Endothelial cell of umbilical vein (primary cell): Measurements from ENCODE around the gene FAM120B. TPM values are rescaled to one million over a fixed set of nuclear protein-coding genes. Genes with fewer than 3 reads are reported as not detected.
"Not testable (repeated sequence)": the region's sequence is repeated elsewhere in the genome, so short reads cannot be mapped to it uniquely, and the experiment has no call there.

Experiments used
- BruUV-seq: library from RNA; stranded (reverse); fragments of 400-500 nt; replicated peaks from 2 replicates; lab custom pipeline; 2021; lab: Mats Ljungman, UMichigan
- CTCF ChIA-PET: fragments of 300-600, 350-600 bp; sonication (Branson Sonifier 250); formaldehyde crosslinking; loops from one replicate; lab custom pipeline; 2021; ENCODE audit warnings: antibody characterized with exemption, inconsistent platforms; lab: Charles Lee
- POLR2A ChIA-PET: fragments of 300-600, 350-600 bp; sonication (Branson Sonifier 250); formaldehyde crosslinking; loops from one replicate; lab custom pipeline; 2021; ENCODE audit warnings: antibody characterized with exemption, inconsistent platforms; lab: Charles Lee
- DNase-seq: peaks from one replicate; pipeline ENCODE4 v3.0.0-alpha.2; 2011; ENCODE audit warnings: low read depth, low spot score
- FAIRE-seq: peaks from 2 replicates; lab custom pipeline; 2011; peaks lifted over from hg19 to GRCh38; lab: Jason Lieb, UNC
- H2AFZ ChIP-seq: 2 replicates; pipeline ENCODE4 v1.6.0; 2012; ENCODE audit warnings: low read depth, low read length, control low read depth, inconsistent platforms
- H3K27ac ChIP-seq: 2 replicates; pipeline ENCODE4 v1.5.1; 2011; ENCODE audit warnings: low read depth, mild to moderate bottlenecking, control low read depth, low read length, moderate library complexity; ENCODE audit not compliant: insufficient read depth
- H3K27me3 ChIP-seq, 2 experiments: 2 replicates each; pipeline versions ENCODE4 v1.6.0 to v1.6.1; 2011; ENCODE audit warnings: low read length in 2 of 2, mixed read lengths in 1 of 2; ENCODE audit not compliant: control insufficient read depth in 2 of 2, insufficient read depth in 2 of 2
- H3K36me3 ChIP-seq, 2 experiments: 2 replicates in 1 of 2; 3 replicates in 1 of 2; pipeline ENCODE4 v1.5.1; 2011; ENCODE audit warnings: low read length in 2 of 2, mild to moderate bottlenecking in 1 of 2, moderate library complexity in 1 of 2; ENCODE audit not compliant: control insufficient read depth in 2 of 2, insufficient read depth in 2 of 2; ENCODE audit errors: extremely low read depth in 1 of 2
- H3K4me1 ChIP-seq: 3 replicates; pipeline ENCODE4 v1.5.1; 2011; ENCODE audit warnings: mild to moderate bottlenecking, low read length; ENCODE audit not compliant: control insufficient read depth, insufficient read depth; ENCODE audit errors: extremely low read depth
- H3K4me2 ChIP-seq: 2 replicates; pipeline ENCODE4 v1.6.1; 2011; ENCODE audit warnings: low read length, control low read depth, mixed read lengths; ENCODE audit not compliant: insufficient read depth
- H3K4me3 ChIP-seq, 3 experiments: fragments of 200-600 bp in 1 of 3; sonication (generic), shearing (Covaris generic) in 1 of 3; replicated peaks in 1 of 3; 2 replicates each; pipeline ENCODE4 v1.5.1; 2011 to 2016; ENCODE audit warnings: control low read depth in 3 of 3, low read length in 3 of 3, mild to moderate bottlenecking in 2 of 3, inconsistent platforms in 1 of 3, low read depth in 1 of 3, moderate library complexity in 1 of 3; ENCODE audit not compliant: insufficient read depth in 1 of 3
- H3K79me2 ChIP-seq: 2 replicates; pipeline ENCODE4 v1.6.0; 2012; ENCODE audit warnings: low read length, inconsistent platforms; ENCODE audit not compliant: control insufficient read depth, insufficient read depth
- H3K9ac ChIP-seq: replicated peaks from 2 replicates; pipeline ENCODE3; 2011; ENCODE audit warnings: low read length, control low read depth; ENCODE audit not compliant: insufficient read depth; ENCODE audit errors: extremely low read depth
- H3K9me1 ChIP-seq: replicated peaks from 3 replicates; pipeline ENCODE4 v1.6.0; 2011; ENCODE audit warnings: mild to moderate bottlenecking, low read length; ENCODE audit not compliant: control insufficient read depth, insufficient read depth; ENCODE audit errors: extremely low read depth
- H3K9me3 ChIP-seq: replicated peaks from 2 replicates; pipeline ENCODE4 v1.5.1; 2012; ENCODE audit warnings: low read length, inconsistent platforms; ENCODE audit not compliant: control insufficient read depth, insufficient read depth
- H4K20me1 ChIP-seq: replicated peaks from 2 replicates; pipeline ENCODE3; 2011; ENCODE audit warnings: mild to moderate bottlenecking, low read length; ENCODE audit not compliant: control insufficient read depth, insufficient read depth; ENCODE audit errors: extremely low read depth
- CTCF ChIP-seq, 2 donors: IDR thresholded peaks; 1 replicate in 1 of 2; 2 replicates in 1 of 2; pipeline ENCODE4 v1.5.1; 2011; ENCODE audit warnings: low read length in 2 of 2, mild to moderate bottlenecking in 2 of 2, moderate library complexity in 2 of 2, control low read depth in 1 of 2, inconsistent platforms in 1 of 2, low read depth in 1 of 2; ENCODE audit not compliant: insufficient read depth in 1 of 2; ENCODE audit errors: extremely low read depth in 1 of 2
- EZH2 ChIP-seq: IDR thresholded peaks from 2 replicates; pipeline ENCODE4 v1.6.1; 2012; ENCODE audit warnings: borderline replicate concordance, low read depth, mild to moderate bottlenecking, moderate library complexity, low read length, inconsistent platforms; ENCODE audit not compliant: severe bottlenecking
- FOS ChIP-seq: IDR thresholded peaks from 2 replicates; pipeline ENCODE4 v1.6.1; 2011; ENCODE audit warnings: mild to moderate bottlenecking, low read length, moderate library complexity, borderline replicate concordance; ENCODE audit not compliant: insufficient read depth
- GATA2 ChIP-seq: IDR thresholded peaks from 2 replicates; pipeline ENCODE4 v1.7.0; 2011; ENCODE audit warnings: low read depth, mild to moderate bottlenecking, moderate library complexity, mixed read lengths, low read length; ENCODE audit not compliant: insufficient read length, insufficient read depth
- JUN ChIP-seq: IDR thresholded peaks from 2 replicates; pipeline ENCODE4 v1.6.1; 2011; ENCODE audit warnings: borderline replicate concordance, low read depth; ENCODE audit not compliant: insufficient read length, insufficient read depth
- MAX ChIP-seq: IDR thresholded peaks from 2 replicates; pipeline ENCODE4 v1.6.1; 2011; ENCODE audit not compliant: insufficient read depth, insufficient read length
- MYC ChIP-seq: IDR thresholded peaks from one replicate; pipeline ENCODE4 v1.6.1; 2011; ENCODE audit warnings: mild to moderate bottlenecking, low read depth, low read length
- POLR2A ChIP-seq: IDR thresholded peaks from 2 replicates; pipeline ENCODE4 v1.6.1; 2012; ENCODE audit warnings: low read depth, mild to moderate bottlenecking, control low read depth, low read length
- POLR2AphosphoS5 ChIP-seq: IDR thresholded peaks from 2 replicates; pipeline ENCODE4 v1.6.1; 2012; ENCODE audit warnings: low read depth, mild to moderate bottlenecking, control low read depth, low read length, moderate library complexity; ENCODE audit not compliant: insufficient read depth
- dilution Hi-C: fragments of 300-500 bp; cut with MboI; formaldehyde crosslinking; loops from one replicate; pipeline ENCODE4 v1.15.0; 2019; ENCODE audit warnings: low sequenced_read_pairs; ENCODE audit not compliant: extremely low pct_ligation_motif_present
- intact Hi-C: fragments of 100-400 bp; cut with micrococcal nuclease; formaldehyde crosslinking; loops from one replicate; pipeline ENCODE4 v1.10.0; 2022
- polyA plus RNA-seq, 4 experiments: library from polyadenylated mRNA; depleted of rRNA in 3 of 4; stranded (reverse) in 3 of 4; unstranded in 1 of 4; fragments of >200 nt; gene quantifications; 2 replicates each; pipeline versions ENCODE4 v1.2.1 to v1.2.3, GENCODE V29; 2011 to 2012; ENCODE audit warnings: missing spikeins in 1 of 4
- total RNA-seq: library from RNA; stranded (reverse); gene quantifications from 2 replicates; pipeline ENCODE4 v1.2.3, GENCODE V29; 2021

FAM120B gene
- total and polyA plus RNA-seq, 2 donors (not counting 3 experiments of a cell fraction or from before 2014, with no cell fraction given) = 10.8 to 28.2 TPM

GRCh38 chr6:170329321-170329720 lies 22.8 kb downstream of the FAM120B start:
- Histone ChIP-seq H3K4me2 (no peak overlapping the region), H3K9me1 (no peaks in the 10 kb centered on the region), H3K27me3 (no peaks in the 10 kb centered on the region), H2AFZ (no peak overlapping the region), H3K27ac (no peak overlapping the region), H3K4me1 (no peaks in the 10 kb centered on the region), H3K79me2 (no peaks in the 10 kb centered on the region), H3K4me3 (no peak overlapping the region), H3K9ac (no peak overlapping the region), H3K36me3 (peaks cover 8 to 24% of the 10 kb centered on the region in 2 experiments), H3K9me3 (no peaks in the 10 kb centered on the region), H4K20me1 (peaks cover 1% of the 10 kb centered on the region)
- POLR2A ChIA-PET = no interaction called here
- dilution Hi-C loops (no loop called here), intact Hi-C loops (no loop called here)
- BruUV-seq = no TSS peak
- CTCF ChIA-PET = interaction anchor here (1.1 kb wide), 1 partner anchor 498 kb away, joined by 5 read pairs; no protein-coding TSS in a partner anchor
- TF ChIP-seq MYC (no peak), CTCF (IDR thresholded peaks at IDR 0.05; ENCODE audit: extremely low read depth in 1 of 2, insufficient read depth in 1 of 2, low read depth in 1 of 2, low read length in 2 of 2) (no peak), JUN (no peak), FOS (no peak), GATA2 (no peak), POLR2A (no peak), POLR2AphosphoS5 (no peak), MAX (no peak), EZH2 (no peak)
- FAIRE-seq (no peak), DNase-seq (no peak)

GRCh38 chr6:170335199-170335598 lies 28.6 kb downstream of the FAM120B start:
- dilution Hi-C loops, H2AFZ ChIP-seq, H3K27ac ChIP-seq, POLR2A ChIA-PET, H3K27me3 ChIP-seq, BruUV-seq, H3K4me1 ChIP-seq, H3K4me2 ChIP-seq, H3K9ac ChIP-seq, intact Hi-C loops, H3K9me3 ChIP-seq, H4K20me1 ChIP-seq, CTCF ChIA-PET, H3K9me1 ChIP-seq, FAIRE-seq, DNase-seq, H3K4me3 ChIP-seq: not testable (repeated sequence)
- Histone ChIP-seq H3K36me3 (peaks cover 8 to 10% of the 10 kb centered on the region in 2 experiments), H3K79me2 (peaks cover 14% of the 10 kb centered on the region)
